OCI-LY7 (cell line): Measurements from ENCODE around the gene ABO. TPM values are rescaled to one million over a fixed set of nuclear protein-coding genes. Genes with fewer than 3 reads are reported as not detected.

ENCODE experiments used
- BruUV-seq: library from RNA; stranded (reverse); fragments of 400-500 nt; replicated peaks from 2 replicates; lab custom pipeline; 2021; lab: Mats Ljungman, UMichigan
- CTCF ChIA-PET: fragments of 300-600 bp; sonication (Branson Sonifier 250); formaldehyde crosslinking; loops from one replicate; lab custom pipeline; 2022; ENCODE audit warnings: antibody characterized with exemption; ENCODE audit not compliant: unreplicated experiment; lab: Charles Lee
- POLR2A ChIA-PET: fragments of 300-600 bp; sonication (Branson Sonifier 250); formaldehyde crosslinking; loops from one replicate; lab custom pipeline; 2022; ENCODE audit warnings: antibody characterized with exemption; lab: Charles Lee
- DNase-seq: peaks from one replicate; pipeline ENCODE4 v3.0.0-alpha.2; 2015; ENCODE audit warnings: low spot score
- H2AFZ ChIP-seq: fragments of 200-600 bp; sonication (generic), shearing (Covaris generic); 2 replicates; pipeline ENCODE4 v1.6.1; 2014; ENCODE audit warnings: mild to moderate bottlenecking, antibody characterized with exemption, low read length, moderate library complexity
- H3K27ac ChIP-seq: fragments of 200-600 bp; sonication (generic); 2 replicates; pipeline ENCODE4 v1.5.1; 2014; ENCODE audit warnings: mixed run types, low read depth, mild to moderate bottlenecking, moderate library complexity, low read length, inconsistent platforms; ENCODE audit not compliant: poor library complexity, severe bottlenecking
- H3K36me3 ChIP-seq: fragments of 200-600 bp; sonication (generic); 2 replicates; pipeline ENCODE4 v1.6.1; 2014; ENCODE audit warnings: mild to moderate bottlenecking, antibody characterized with exemption, low read length, moderate library complexity, mixed read lengths; ENCODE audit not compliant: insufficient read depth
- H3K4me1 ChIP-seq: fragments of 200-600 bp; sonication (generic); 2 replicates; pipeline ENCODE4 v1.5.1; 2014; ENCODE audit warnings: mild to moderate bottlenecking, low read length; ENCODE audit not compliant: insufficient read depth, poor library complexity, severe bottlenecking
- H3K4me2 ChIP-seq: fragments of 200-600 bp; sonication (generic); 2 replicates; pipeline ENCODE4 v1.6.1; 2014; ENCODE audit warnings: mild to moderate bottlenecking, low read length
- H3K4me3 ChIP-seq: fragments of 200-600 bp; sonication (generic); 2 replicates; pipeline ENCODE4 v1.5.1; 2014; ENCODE audit warnings: mild to moderate bottlenecking, low read depth, low read length; ENCODE audit not compliant: poor library complexity, severe bottlenecking
- H3K79me2 ChIP-seq: fragments of 200-600 bp; sonication (generic); 2 replicates; pipeline ENCODE4 v1.6.1; 2016; ENCODE audit warnings: low read depth, mild to moderate bottlenecking, low read length, moderate library complexity, mixed read lengths; ENCODE audit not compliant: insufficient read depth
- H3K9me2 ChIP-seq: fragments of 200-600 bp; sonication (generic); 2 replicates; pipeline ENCODE4 v1.6.1; 2016; ENCODE audit warnings: mild to moderate bottlenecking, low read length, mixed read lengths; ENCODE audit not compliant: insufficient read depth
- H3K9me3 ChIP-seq: fragments of 200-600 bp; sonication (generic); 2 replicates; pipeline ENCODE4 v1.6.1; 2014; ENCODE audit warnings: mild to moderate bottlenecking, mixed run types, low read length, mixed read lengths
- H4K20me1 ChIP-seq: fragments of 200-600 bp; sonication (generic); 2 replicates; pipeline ENCODE4 v1.6.1; 2014; ENCODE audit warnings: mild to moderate bottlenecking, antibody characterized with exemption, low read length, moderate library complexity, mixed read lengths; ENCODE audit not compliant: insufficient read depth
- CTCF ChIP-seq: fragments of 200-600 bp; sonication (generic); conservative IDR thresholded peaks from 2 replicates; pipeline ENCODE4 v1.5.1; 2014; ENCODE audit warnings: mild to moderate bottlenecking, antibody characterized with exemption, low read length, moderate library complexity, mixed read lengths
- EZH2phosphoT487 ChIP-seq: fragments of 200-600 bp; sonication (generic); IDR thresholded peaks from 2 replicates; pipeline ENCODE4 v1.6.1; 2018; ENCODE audit warnings: low read depth, borderline replicate concordance, mild to moderate bottlenecking, mixed run types, antibody characterized with exemption, low read length, moderate library complexity, mixed read lengths
- intact Hi-C: fragments of 100-400 bp; cut with micrococcal nuclease; formaldehyde crosslinking; loops from one replicate; pipeline ENCODE4 v1.10.0; 2022; ENCODE audit not compliant: unreplicated experiment
- total RNA-seq, 2 experiments: library from RNA; depleted of rRNA in 1 of 2; stranded (reverse); fragments of >200 nt in 1 of 2; shearing (Covaris generic) in 1 of 2; gene quantifications; 2 replicates each; pipeline ENCODE4 v1.2.3, GENCODE V29; 2014 to 2022

ABO gene
- total RNA-seq, 2 experiments from 2014 or later = not detected

DNA sequence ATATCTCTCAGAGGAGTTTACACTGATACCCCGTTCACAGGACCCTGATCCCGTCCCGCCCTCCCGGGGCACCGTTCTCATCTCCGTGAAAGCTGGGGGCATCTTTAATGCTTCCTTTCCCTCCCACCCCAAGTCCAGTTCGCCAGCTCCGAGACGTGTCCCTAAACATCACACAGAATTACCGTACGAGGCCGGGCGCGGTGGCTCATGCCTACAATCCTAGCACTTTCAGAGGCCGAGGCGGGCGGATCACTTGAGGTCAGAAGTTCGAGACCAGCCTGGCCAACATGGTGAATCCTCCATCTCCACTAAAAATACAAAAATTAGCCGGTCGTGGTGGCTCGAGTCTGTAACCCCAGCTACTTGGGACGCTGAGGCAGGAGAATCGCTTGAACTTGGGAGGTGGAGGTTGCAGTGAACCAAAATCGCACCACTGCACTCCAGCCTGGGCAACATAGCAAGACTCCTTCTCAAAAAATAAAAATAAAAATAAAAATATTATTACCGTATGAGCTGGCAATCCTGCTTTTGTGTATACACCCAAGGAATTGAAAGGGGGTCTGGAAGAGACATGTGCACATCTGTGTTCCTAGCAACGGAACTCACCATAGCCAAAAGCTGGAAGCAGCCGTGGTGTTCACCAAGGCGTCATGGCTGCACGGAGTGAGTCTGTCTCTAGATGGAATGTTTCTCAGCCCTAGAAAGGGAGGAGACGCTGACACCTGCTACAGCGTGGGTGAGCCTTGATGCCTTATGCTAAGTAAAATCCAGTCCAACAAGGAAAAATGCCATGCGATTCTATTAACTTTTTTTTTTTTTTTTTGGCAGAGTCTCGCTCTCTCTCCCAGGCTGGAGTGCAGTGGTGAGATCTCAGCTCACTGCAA, 1.2 kb upstream of the ABO start:
- Histone ChIP-seq H3K4me2 (no peak overlapping the region), H4K20me1 (no peaks in the 10 kb centered on the region), H3K9me3 (no peaks in the 10 kb centered on the region), H3K4me1 (no peaks in the 10 kb centered on the region), H2AFZ (no peak overlapping the region), H3K27ac (no peak overlapping the region), H3K4me3 (no peak overlapping the region), H3K79me2 (no peaks in the 10 kb centered on the region), H3K9me2 (no peaks in the 10 kb centered on the region), H3K36me3 (no peaks in the 10 kb centered on the region)
- ChIA-PET POLR2A (no interaction called here), CTCF (no interaction called here)
- no TSS peak for BruUV-seq
- DNase-seq = no peak
- no peak for TF ChIP-seq EZH2phosphoT487
- TF ChIP-seq CTCF = no peak
- intact Hi-C loops = no loop called here

GRCh38 chr9:133274236-133275104, 531 bp downstream of the ABO start:
- Histone ChIP-seq H2AFZ (no peak overlapping the region), H3K4me3 (no peak overlapping the region), H3K9me3 (no peaks in the 10 kb centered on the region), H3K79me2 (no peaks in the 10 kb centered on the region), H4K20me1 (no peaks in the 10 kb centered on the region), H3K4me1 (no peaks in the 10 kb centered on the region), H3K4me2 (no peak overlapping the region), H3K36me3 (no peaks in the 10 kb centered on the region), H3K27ac (no peak overlapping the region), H3K9me2 (no peaks in the 10 kb centered on the region)
- ChIA-PET CTCF (no interaction called here), POLR2A (no interaction called here)
- BruUV-seq = no TSS peak
- no peak for TF ChIP-seq CTCF
- no peak for TF ChIP-seq EZH2phosphoT487
- intact Hi-C loops = no loop called here
- DNase-seq = no peak
